HG02623 (cell line): Measurements from ENCODE around the gene PPP1R3A.

Experiments
- ATAC-seq: cut with Tn5 transposase; IDR thresholded peaks from one replicate; pipeline ENCODE4 v1.9.1; 2021; ENCODE audit warnings: moderate library complexity; ENCODE audit not compliant: unreplicated experiment

Gene PPP1R3A

DNA sequence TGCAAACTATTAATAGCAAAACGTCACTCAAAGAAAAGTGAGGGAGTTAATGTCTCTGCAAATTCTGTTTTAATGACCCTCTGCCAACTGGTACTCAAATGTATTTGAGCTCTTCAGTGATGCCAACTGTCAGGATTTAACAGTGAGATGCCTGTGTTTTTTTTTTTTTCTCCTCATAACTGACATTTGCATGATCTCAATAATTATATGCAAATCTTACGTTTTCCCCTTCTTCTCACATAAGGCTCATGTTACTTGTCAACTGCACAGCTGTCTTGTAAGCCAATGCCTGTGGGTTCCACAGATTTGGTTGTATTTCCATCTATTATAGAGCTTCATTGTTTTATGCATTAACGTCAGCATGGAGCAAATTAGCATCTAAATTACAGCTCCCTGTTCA lies 38.2 kb downstream of the PPP1R3A start:
- ATAC-seq, result no peak

DNA sequence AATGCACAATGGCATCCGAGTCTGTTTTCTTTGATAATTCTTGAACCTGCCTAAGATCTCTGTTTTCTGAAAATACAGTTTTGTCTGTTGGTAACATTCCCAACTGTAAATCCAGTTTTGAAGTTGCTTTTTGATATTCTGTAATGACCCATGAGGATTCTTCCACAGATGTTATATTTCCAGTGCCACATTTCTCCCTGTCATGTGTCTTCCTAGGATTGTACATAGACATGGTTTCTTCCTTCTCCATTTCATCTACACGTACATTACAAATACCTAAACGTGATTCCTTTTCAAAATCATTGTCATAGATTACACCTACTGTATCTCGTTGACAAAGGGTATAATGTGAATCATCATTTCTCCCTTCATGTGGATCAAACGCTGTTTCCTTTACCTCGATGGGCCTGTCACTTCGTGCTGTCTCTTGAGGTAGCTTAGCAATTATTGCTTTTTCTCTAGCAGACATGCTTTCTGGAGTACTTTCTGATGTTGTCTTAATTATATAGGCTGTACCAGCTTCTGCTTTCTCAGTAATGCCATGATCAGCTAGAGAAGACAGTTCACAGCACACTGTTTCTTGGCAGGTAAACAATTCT lies 40.3 kb downstream of the PPP1R3A start:
- no peak for ATAC-seq

DNA sequence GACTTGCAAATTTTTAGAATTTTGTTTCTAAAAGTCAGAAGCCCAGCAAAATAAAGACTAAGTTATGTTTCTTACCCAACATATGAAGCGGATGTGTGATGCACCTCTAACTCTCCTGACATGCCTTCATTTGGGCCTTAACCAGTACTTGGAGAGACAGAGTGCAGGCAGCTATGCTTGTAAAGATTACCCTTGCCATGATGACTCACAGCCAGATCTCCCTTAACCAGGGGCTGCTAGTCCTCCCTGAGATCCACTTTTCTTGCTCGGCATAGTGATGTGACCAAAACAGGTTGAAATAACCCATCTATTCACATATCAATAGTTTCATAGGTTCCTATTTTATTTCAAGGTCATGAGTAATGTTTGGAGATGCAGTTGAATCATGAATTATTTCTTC lies 43.6 kb downstream of the PPP1R3A start:
- ATAC-seq, result no peak

DNA sequence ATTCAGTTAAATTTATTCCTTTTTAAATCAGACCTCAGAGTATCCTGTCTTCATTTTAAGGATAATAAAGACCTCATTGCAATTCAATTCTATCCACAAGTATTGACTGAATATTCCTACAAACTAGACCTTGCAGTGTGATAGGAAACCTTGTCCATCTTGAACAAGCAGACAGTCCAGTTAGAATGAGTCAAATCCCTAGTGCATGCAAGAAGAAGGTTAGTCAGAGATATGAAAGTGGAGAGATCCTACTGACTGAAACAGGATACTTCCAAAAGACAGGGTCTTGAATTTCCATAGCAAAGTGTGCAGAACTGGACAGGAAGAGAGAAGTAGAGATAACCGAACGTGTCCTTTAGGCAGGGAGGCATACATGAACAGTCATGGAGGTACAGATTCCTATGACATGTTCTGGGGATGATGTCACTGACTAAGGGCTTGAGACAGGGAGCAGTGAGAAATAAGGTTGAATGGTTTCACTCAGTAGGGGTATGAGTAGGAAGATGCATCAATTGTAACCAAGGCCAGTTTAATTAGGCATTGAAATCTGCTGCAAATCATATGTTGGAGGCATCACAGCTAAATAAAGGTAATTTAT lies 45.2 kb downstream of the PPP1R3A start:
- ATAC-seq, result no peak

DNA sequence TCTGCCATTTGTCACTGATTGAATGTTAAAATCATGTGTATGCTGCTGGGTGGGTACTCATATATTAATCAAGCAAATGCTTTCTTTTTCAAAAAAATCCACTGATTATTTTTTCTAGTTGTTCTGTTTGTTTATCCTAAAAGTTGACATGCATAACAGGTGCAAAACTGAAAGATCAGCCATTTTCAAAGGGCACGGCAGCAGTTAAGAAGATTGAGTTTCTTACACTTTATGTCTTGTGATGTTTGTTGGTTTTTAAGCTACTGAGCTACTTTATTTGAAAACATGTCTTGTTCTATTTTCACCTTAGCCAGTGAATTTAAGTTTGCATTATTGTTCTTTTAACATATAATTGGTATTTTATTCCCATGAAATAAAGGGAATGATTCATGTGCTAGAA lies 45.8 kb downstream of the PPP1R3A start:
- no peak for ATAC-seq

DNA sequence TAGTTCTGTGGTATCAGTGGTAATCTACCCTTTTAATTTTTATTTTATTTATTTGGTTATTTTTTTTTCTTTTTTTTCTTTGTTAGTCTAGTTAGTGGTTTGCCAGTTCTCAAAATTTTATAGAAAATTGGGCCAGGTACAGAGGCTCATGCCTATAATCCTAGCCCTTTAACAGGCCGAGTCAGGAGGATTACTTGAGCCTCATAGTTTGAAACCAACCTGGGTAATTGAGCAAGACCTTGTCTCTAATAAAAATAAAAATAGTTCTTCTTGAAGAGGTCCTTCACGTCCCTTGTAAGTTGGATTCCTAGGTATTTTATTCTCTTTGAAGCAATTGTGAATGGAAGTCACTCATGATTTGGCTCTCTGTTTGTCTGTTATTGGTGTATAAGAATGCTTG lies 51.5 kb downstream of the PPP1R3A start:
- no peak for ATAC-seq

DNA sequence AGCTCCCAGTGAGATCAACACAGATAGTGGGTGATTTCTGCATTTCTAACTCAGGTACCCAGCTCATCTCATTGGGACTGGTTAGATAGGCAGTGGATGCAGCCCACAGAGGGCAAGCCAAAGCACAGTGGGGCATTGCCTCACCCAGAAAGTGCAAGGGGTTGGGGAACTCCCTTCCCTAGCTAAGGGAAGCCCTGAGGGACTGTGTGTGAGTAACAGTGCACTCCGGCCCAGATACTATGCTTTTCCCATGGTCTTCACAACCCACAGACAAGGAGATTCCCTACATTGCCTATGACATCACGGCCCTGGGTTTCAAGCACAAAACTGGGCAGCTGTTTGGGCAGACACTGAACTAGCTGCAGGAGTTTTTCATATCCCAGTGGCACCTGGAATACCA lies 62.8 kb downstream of the PPP1R3A start:
- ATAC-seq, result no peak

DNA sequence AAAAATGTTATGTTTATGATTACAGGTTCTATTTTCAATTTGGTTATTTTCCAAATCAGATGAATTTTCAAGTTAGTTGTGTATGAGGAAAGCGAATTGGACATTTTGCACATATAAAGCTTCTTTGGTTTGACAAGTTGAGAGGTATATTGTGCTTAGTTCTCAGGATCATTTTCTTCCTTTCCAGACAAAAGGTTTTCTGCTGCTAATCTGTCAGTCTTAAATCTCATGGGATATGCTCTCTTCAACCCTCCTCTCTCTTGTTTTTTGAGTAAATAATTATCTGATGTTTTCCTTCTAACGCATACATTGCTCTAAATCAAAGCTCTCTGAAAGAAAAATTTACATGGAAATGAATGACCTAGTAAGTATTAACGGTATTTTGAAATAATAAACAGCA lies 77.9 kb downstream of the PPP1R3A start:
- no peak for ATAC-seq

DNA sequence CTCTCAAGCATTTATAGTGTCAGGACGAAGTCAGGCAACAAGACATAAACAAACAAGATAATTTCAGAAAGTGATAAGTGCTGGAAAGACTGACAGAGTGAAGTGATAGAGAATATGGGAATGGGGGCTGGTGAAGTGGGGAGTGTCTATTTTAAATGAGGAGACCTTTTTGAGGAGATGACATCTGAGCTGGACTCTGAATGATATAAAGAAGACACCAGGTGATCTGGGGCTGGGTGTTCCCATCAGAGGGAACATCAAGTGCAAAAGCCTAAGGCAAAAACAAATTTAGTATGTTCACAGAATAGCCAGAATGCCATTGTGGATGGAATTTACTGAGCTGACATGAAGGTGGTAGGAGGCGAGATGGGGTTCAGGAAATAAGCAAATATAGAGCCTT lies 83.4 kb downstream of the PPP1R3A start:
- no peak for ATAC-seq

DNA sequence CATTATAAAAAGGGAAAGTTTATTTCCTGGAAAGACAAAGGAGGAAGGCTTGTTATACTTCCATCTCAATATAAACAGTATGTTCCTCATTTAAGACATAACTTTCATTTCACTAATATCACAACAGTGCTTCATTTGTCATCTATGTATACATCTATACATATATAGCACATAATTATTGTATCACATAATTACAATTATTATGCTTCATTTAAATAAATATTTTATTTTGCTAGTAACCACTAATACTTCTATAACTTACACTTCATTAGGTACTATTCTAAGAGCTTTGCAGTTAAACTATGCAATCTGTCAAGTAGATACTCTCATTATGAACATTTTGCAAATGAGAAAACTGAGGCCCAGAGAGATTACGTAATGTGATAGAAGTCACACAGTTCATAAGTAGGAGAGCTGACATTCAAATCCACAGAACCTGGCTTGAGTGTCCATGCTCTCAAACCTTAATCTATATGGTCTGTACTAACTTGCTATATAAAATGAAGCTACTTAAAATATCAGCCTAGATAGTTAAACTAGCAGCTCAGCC lies 86.5 kb downstream of the PPP1R3A start:
- ATAC-seq, result no peak

DNA sequence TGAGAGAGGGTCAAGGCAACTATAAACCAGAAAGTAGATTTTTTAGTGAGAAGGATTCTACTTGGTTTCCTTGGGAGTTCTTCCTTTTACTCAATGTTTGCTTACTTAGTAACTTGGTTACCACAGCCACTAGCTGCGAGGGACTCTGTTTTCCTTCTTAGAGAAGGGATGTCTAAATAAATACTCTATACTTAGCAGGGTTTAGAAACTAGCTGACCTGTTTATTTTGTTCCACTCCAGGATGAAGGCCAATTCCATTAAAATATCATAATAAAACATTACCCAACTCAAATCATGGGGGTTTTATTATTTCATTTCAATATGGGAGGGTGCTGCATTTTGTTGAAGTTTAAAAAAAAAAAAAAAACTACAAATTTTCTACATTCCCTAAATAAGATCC lies 87.3 kb downstream of the PPP1R3A start:
- ATAC-seq, result no peak

DNA sequence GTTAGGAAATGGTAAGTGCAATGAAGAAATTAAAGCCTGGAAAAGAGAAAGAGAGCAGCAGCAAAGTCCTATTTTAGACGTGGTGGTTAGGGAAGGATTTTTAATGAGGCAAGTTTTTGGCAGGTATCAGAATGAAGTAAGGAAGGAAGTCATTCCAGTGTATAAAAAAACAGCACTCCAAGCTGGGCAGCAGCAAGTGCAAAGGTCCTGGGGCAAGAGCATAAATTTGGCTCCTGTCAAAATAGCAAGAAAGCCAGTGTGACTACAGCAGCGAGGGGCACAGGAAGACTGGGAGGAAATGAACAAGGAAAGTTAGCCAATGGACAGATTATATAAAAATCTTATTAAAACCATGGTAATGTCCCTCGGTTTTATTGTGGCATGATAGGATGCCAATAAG lies 90.2 kb downstream of the PPP1R3A start:
- no peak for ATAC-seq
